Activated CD4-positive, alpha-beta T cell treated with anti-CD3 and anti-CD28 coated beads, Interleukin-10, Interleukin-2, amounts not matched to agents 100 ng/mL and 50 ng/mL, durations not matched to agents 16 hours and 8 hours (primary cell): ENCODE data around the gene TECTA.

Source experiments
- DNase-seq: peaks from one replicate; pipeline ENCODE4 v3.0.0-alpha.2; 2020

TECTA gene

GRCh38 chr11:121100943-121101342 lies at the start of gene TECTA:
TECTA (plus strand) TSS chr11:121101243; CDS start chr11:121102666, 1,423 bp downstream.
- no peak for DNase-seq

- DNase-seq = no peak
These were observed 47.8 kb upstream of the TECTA start for GRCh38 chr11:121053244-121053643.

- DNase-seq = no peak
These were observed 46.8 kb upstream of the TECTA start for GRCh38 chr11:121054266-121054665.

DNA sequence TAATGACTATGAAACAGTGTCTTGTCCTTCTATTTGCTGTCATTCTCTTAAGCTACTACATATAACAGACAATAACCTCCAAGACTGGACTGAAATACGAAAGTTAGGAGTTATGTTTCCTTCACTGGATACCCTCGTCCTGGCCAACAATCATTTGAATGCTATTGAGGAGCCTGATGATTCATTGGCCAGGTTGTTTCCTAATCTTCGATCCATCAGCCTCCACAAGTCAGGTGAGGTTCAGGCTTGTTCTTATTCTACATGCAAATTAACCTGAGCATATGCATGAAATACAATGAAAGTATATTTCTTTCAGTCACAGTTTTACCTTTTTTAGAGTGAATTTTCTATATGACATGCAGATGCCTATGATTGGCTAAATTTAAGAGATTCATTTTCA lies 46.0 kb upstream of the TECTA start:
- DNase-seq = no peak

GRCh38 chr11:121057922-121058321 lies 43.1 kb upstream of the TECTA start:
- peak; percentile 25 for DNase-seq

DNA sequence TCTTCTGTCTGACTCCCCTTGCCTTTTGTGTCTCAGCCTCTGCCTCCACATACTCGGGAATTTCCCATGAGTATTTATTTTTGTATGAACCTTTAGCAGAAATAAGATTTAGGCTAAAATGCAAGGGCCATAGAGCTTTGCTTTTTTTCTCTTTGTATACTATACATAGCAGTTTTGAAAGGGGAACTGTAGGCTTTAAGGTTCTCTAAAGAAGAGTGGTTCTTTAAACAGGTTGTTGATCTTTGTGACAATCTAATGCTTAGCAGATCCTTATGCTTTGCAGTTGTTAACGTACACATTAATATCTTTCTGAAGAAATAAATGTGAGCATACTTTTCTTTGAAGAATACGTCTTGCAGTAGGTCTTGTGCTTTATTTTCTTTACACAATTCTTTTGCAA lies 42.1 kb upstream of the TECTA start:
- DNase-seq = no peak

DNA sequence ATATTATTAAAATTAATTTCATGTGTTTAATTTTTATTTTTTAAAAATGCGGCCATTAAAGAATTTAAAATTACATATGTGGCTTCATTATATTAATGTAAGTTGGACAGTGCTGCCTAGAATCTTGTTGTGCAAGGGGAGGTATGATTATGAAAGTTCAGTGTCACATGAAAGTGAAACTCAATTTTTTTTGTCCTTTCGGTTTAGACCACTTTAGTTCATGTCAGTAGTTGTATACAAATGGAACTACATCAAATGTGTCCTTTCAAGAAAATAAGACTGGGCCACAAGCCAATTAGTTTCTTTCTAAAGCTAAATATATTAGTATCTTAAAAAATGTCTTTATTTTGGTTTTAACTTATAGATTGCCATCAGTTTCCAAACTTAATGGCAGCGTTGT lies 41.4 kb upstream of the TECTA start:
- DNase-seq = peak; percentile 52

- no peak for DNase-seq
These were observed 37.3 kb upstream of the TECTA start for GRCh38 chr11:121063728-121064127.

- no peak for DNase-seq
These were observed 34.4 kb upstream of the TECTA start for GRCh38 chr11:121066623-121067022.

- DNase-seq = no peak
These were observed 34.0 kb upstream of the TECTA start for GRCh38 chr11:121067026-121067425.

GRCh38 chr11:121067453-121067852 lies 33.6 kb upstream of the TECTA start:
- no peak for DNase-seq

- no peak for DNase-seq
These were observed 32.9 kb upstream of the TECTA start for GRCh38 chr11:121067962-121068647.

GRCh38 chr11:121068787-121069186 lies 32.3 kb upstream of the TECTA start:
- no peak for DNase-seq

- DNase-seq = no peak
These were observed 29.8 kb upstream of the TECTA start for GRCh38 chr11:121070951-121071845.

DNA sequence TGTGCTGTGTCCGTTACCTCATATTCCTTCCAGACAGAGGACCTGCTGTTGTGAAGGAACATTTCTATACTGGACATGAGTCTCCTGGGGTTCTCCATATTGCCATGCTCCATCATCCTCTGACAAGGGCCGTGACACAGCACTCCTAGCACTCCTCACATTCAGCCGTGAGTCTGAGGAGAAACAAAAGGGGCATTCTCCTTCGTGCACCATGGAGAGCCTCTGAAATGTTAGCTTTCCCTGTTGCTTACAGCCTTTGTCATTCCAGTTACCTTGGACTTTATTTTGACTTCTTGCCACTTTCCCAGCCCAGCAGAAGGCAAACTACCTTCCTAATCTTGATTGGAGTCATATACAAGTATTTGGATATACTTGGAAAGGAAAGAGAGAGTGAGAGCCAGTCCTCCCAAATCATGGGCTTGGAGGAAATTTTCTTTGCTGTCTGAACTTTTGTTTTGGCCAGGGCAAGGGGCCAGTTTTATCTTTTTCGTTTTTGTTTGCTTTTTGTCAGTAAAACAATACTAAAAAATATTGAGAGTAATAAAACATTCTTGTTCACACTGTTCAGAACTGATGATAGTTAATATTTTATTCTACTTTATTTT lies 29.1 kb upstream of the TECTA start:
- no peak for DNase-seq

GRCh38 chr11:121081321-121081720 lies 19.7 kb upstream of the TECTA start:
- DNase-seq = no peak

DNA sequence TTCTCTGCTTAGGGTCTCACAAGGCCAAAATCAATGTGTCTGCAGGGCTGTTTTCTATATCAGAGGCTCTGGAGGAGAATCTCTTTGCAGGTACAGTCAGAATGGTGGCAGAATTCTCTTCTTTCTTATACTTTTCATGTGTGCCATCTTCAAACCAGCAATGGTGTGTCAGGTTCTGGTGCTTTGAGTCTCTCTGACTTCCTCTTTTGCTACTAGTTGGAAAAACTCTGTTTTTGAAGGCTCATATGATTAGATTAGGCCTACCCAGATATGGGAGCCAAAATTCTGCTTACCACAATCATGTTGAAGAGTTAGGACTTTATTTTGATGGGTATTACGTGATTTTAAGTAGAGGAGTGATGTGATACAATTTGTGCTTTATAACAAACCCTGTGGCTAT lies 18.8 kb upstream of the TECTA start:
- DNase-seq = no peak

- no peak for DNase-seq
These were observed 18.4 kb upstream of the TECTA start for GRCh38 chr11:121082670-121083069.

DNA sequence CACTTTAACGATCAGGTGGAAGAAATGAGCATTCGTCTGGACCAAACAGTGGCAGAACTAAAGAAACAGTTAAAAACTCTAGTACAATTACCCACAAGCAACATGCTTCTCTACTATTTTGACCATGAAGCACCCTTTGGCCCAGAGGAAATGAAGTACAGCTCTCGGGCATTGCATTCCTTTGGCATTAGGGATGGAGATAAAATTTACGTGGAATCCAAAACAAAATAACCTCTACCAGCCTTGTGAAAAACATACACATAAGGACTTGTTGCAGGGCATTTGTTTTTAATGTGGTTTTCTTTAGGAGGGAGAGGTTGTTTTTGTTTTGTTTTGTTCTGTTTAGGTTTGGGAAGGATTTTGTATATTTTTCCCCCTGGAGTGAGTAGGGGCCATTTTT lies 14.2 kb upstream of the TECTA start:
- no peak for DNase-seq

DNA sequence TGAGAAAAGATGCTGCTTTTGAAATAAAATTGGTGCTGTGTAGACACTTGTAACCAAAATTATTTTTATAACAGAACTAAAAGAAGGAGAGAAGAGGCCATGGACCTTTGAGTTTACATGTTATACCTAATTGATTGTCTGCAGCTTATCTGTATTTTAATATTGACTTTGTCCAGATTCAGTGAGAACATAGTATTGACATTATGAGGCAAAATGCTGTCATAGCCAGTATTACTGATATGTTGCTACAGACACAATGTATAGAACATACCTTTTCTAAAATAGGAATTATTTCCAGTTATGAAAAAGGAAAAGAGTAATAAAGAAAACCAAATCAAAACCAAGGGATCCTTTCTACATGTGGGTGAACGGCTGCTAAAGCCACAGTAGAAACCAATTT lies 11.5 kb upstream of the TECTA start:
- DNase-seq = no peak

DNA sequence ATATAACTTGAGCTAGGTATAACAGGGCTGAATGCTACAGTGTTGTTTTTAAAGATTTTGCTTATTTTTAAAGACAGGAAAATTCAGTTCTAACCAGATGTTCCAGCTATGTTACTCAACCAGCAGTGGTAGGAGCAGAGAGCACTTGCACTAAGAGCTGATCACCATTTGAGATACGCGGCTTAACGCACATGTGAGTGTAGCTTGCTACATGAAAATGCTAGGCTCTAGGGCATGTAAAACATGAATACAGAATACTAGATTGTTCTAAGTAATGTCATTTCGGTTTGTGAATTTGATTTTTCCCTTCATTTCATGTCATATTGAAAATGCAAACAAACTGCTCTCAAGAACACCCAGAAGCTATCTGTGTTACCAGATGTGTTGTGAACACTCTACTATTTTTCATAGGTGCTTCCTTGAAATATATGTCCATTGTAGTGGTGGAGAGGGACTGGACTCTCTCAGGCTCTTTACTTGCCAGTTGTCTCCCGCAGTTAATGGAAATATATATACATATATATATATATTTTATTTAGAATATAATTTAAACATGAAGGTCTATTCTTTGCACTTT lies 10.8 kb upstream of the TECTA start:
- DNase-seq = no peak

DNA sequence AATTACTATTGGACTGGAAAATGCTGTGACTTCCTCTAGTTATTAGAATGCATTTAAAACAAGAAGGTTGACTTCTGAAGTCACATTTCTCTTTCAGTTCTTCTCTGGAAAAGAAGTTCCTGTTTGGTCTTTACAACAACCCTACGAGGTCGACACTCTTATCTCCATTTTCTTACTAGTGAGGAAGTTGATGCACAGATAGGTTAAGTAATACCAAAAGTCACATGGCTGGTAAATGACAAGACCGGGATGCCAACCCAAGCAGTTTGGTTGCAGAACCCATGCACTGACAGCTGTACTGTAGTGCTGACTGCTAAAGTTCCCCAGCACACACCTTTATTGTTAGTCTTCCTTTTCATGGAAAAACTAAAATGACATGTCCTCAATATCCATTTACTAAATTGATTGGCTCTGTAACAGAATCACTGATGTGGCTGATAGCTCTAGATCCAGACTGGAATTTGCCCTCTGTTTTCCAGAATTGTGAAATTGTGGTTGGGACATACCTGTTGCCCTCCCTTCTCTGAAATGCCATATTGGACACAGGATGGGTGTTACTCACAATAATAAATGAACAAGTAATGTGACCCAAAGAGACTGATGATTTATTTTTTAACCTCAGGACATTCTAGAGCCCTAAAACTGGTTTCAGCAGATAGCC lies 9.4 kb upstream of the TECTA start:
- peak; percentile 3 for DNase-seq

GRCh38 chr11:121095561-121095960 lies 5.5 kb upstream of the TECTA start:
- no peak for DNase-seq
